ENCODE measurements around the gene PPP1CA. TPM values are rescaled to one million over a fixed set of nuclear protein-coding genes. Genes with fewer than 3 reads are reported as not detected.

The PPP1CA gene
- total RNA-seq, 1 experiment from 2014 or later: 238 TPM

DNA sequence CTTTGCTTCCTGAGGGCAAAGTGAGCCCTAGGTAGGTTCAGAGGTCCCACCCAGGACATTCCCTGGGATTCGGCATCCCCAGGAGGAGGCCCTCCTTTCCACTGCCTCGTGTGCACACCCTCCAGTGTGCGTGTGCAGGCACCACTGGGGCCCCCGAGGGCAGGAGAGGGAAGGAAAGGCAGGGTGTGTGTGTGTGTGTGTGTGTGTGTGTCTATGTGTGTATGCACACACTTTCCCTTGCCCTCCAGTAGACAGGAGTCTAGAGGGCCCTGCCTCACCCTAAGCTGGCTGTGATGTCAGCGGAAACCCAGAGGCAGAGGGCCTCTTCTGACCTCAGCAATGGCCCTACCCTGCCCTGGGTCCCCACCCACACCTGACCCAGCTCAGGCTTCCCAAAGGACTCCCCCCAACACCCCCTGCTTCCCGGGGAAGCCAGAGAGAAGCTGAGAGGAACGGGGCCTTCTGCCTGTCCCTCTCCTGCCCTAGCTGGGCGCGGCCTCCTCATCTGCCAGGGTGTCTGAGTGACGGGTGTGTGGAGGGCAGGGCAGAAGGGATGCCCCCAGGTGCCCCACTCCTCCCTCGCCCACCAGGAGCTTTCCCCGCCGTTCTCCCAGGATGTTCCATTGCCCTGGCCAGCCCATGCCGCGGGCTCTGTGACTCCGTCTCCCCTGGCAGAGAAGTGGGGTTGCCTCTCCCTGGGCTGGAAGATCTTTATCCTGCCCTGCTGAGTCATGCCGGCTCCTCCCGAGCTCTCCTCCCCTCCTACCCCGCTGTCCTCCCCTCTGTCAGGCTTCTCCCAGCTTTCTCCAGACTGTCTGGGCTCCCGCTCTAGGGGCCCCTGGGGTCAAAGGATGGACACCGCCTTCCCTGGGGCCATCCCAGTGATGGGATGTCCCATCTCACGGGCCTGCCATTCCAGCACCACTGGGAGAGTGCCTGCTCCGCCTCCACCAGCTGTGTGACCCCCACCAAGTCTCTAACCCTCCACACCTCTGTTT, 22.3 kb downstream of the PPP1CA start:
- Histone ChIP-seq H3K4me1 (ENCODE audit: control insufficient read depth in 1 of 2, insufficient read depth in 2 of 2, low read length in 2 of 2) (peaks cover 72 to 84% of the 10 kb centered on the region in 2 experiments), H4K20me1 (ENCODE audit: insufficient read depth) (no peaks in the 10 kb centered on the region), H3K27me3 (ENCODE audit: insufficient read depth, low read length) (no peaks in the 10 kb centered on the region), H3K79me2 (ENCODE audit: insufficient read depth, low read length) (no peaks in the 10 kb centered on the region), H3K36me3 (ENCODE audit: control insufficient read depth in 1 of 2, insufficient read depth in 2 of 2, low read length in 2 of 2) (no peaks in the 10 kb centered on the region), H3K27ac (ENCODE audit: low read depth, low read length) (peak overlapping the region; percentile 70), H3K4me3 (replicated peaks in 1 of 2; ENCODE audit: low read depth in 1 of 2, low read length in 2 of 2) (peak overlapping the region in 1 of 2 experiments; percentile 45; a peak in 3 of 4 replicates), H3K9ac (ENCODE audit: low read length) (peak overlapping the region; percentile 69), H3K4me2 (ENCODE audit: low read length) (peak overlapping the region; percentile 88), H3K9me3 (ENCODE audit: control insufficient read depth in 1 of 2, insufficient read depth in 1 of 2, low read depth in 1 of 2, low read length in 2 of 2) (no peaks in the 10 kb centered on the region), H2AFZ (ENCODE audit: low read depth, low read length, poor library complexity, severe bottlenecking) (no peak overlapping the region), H3K9me2 (ENCODE audit: insufficient read depth) (no peaks in the 10 kb centered on the region)
- TF ChIP-seq ZNF274 (IDR thresholded peaks at IDR 0.05; ENCODE audit: low read depth, low read length): no peak
- peak; percentile 67 for TF ChIP-seq POLR2AphosphoS5 (IDR thresholded peaks at IDR 0.05; ENCODE audit: low read depth, low read length)
- TF ChIP-seq, protein P1, sequence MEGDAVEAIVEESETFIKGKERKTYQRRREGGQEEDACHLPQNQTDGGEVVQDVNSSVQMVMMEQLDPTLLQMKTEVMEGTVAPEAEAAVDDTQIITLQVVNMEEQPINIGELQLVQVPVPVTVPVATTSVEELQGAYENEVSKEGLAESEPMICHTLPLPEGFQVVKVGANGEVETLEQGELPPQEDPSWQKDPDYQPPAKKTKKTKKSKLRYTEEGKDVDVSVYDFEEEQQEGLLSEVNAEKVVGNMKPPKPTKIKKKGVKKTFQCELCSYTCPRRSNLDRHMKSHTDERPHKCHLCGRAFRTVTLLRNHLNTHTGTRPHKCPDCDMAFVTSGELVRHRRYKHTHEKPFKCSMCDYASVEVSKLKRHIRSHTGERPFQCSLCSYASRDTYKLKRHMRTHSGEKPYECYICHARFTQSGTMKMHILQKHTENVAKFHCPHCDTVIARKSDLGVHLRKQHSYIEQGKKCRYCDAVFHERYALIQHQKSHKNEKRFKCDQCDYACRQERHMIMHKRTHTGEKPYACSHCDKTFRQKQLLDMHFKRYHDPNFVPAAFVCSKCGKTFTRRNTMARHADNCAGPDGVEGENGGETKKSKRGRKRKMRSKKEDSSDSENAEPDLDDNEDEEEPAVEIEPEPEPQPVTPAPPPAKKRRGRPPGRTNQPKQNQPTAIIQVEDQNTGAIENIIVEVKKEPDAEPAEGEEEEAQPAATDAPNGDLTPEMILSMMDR (IDR thresholded peaks at IDR 0.05 in 2 of 3, conservative IDR thresholded peaks at IDR 0.05 in 1 of 3; ENCODE audit: borderline replicate concordance in 1 of 3, insufficient read depth in 1 of 3, low read depth in 2 of 3, low read length in 2 of 3): no peak
- no peak for TF ChIP-seq CEBPB (IDR thresholded peaks at IDR 0.05; ENCODE audit: low read depth)
- no peak for TF ChIP-seq ELF1 (IDR thresholded peaks at IDR 0.05; ENCODE audit: borderline replicate concordance, low read depth)
- TF ChIP-seq SIN3A (IDR thresholded peaks at IDR 0.05; ENCODE audit: low read depth): no peak
- TF ChIP-seq CBX3 (IDR thresholded peaks at IDR 0.05; ENCODE audit: low read depth): no peak
- TF ChIP-seq ZFX (IDR thresholded peaks at IDR 0.05): peak; percentile 44; the same call in 1 of the 2 replicates
- ChIA-PET RAD21 (ENCODE audit: low non-redundant PET in 1 of 2, low total read pairs in 2 of 2, uncharacterized antibody in 2 of 2, unreplicated experiment in 2 of 2) (interaction anchor here (1.0 to 5.0 kb wide), 3 partner anchors 22 to 34 kb away, joined by 3 to 76 read pairs (median 44); partner anchors contain the start of gene POLD4 (in 1 of the 2)), CTCF (interaction anchor here (0.8 to 15.5 kb wide), 7 partner anchors 10 to 357 kb away, joined by 3 to 456 read pairs (median 11); partner anchors contain the start of genes POLD4 and RAD9A), POLR2A (interaction anchor here (1.8 to 15.1 kb wide), 2 partner anchors 12 to 25 kb away, joined by 4 to 210 read pairs; partner anchors contain the start of genes POLD4 and RAD9A)
- DNase-seq (ENCODE audit: low read depth, low spot score) (no peak), ATAC-seq (peak; percentile 54)
- intact Hi-C loops (cut with micrococcal nuclease): no loop called here
- TSS peak; percentile 89 for BruUV-seq (replicated peaks)
